Ishikawa (cell line): ENCODE measurements around the gene FERD3L.

Experiments used
- CEBPB ChIP-seq: IDR thresholded peaks from 2 replicates; pipeline ENCODE4 v1.6.1; 2012
- CREB1 ChIP-seq: IDR thresholded peaks from 2 replicates; pipeline ENCODE4 v1.6.1; 2012; ENCODE audit warnings: low read depth
- EGR1 ChIP-seq: IDR thresholded peaks from 2 replicates; pipeline ENCODE4 v1.6.1; 2012
- EP300 ChIP-seq: IDR thresholded peaks from 2 replicates; pipeline ENCODE4 v1.6.1; 2012; ENCODE audit warnings: borderline replicate concordance
- FOXM1 ChIP-seq: IDR thresholded peaks from 2 replicates; pipeline ENCODE4 v1.6.1; 2012; ENCODE audit warnings: low read depth, borderline replicate concordance
- MAX ChIP-seq: IDR thresholded peaks from 2 replicates; pipeline ENCODE4 v1.6.1; 2012
- NFIC ChIP-seq: IDR thresholded peaks from 2 replicates; pipeline ENCODE4 v1.6.1; 2012
- RAD21 ChIP-seq: IDR thresholded peaks from 2 replicates; pipeline ENCODE4 v1.6.1; 2012; ENCODE audit warnings: low read depth
- REST ChIP-seq: IDR thresholded peaks from 2 replicates; pipeline ENCODE4 v1.6.1; 2012; ENCODE audit warnings: low read depth, mild to moderate bottlenecking
- TAF1 ChIP-seq: IDR thresholded peaks from 2 replicates; pipeline ENCODE4 v1.6.1; 2012; ENCODE audit warnings: low read depth, mild to moderate bottlenecking
- TCF12 ChIP-seq: IDR thresholded peaks from 2 replicates; pipeline ENCODE4 v1.6.1; 2012; ENCODE audit warnings: low read depth
- TEAD4 ChIP-seq: IDR thresholded peaks from 2 replicates; pipeline ENCODE4 v1.6.1; 2012
- USF1 ChIP-seq: IDR thresholded peaks from 2 replicates; pipeline ENCODE4 v1.6.1; 2012
- YY1 ChIP-seq: IDR thresholded peaks from 2 replicates; pipeline ENCODE4 v1.6.1; 2012; ENCODE audit warnings: low read depth
- ZBTB7A ChIP-seq: IDR thresholded peaks from 2 replicates; pipeline ENCODE4 v1.6.1; 2012; ENCODE audit warnings: low read depth

FERD3L gene

GRCh38 chr7:19104811-19105210, 40.4 kb downstream of the FERD3L start:
- TF ChIP-seq RAD21 (no peak), ZBTB7A (no peak), CREB1 (no peak), TCF12 (no peak)

DNA sequence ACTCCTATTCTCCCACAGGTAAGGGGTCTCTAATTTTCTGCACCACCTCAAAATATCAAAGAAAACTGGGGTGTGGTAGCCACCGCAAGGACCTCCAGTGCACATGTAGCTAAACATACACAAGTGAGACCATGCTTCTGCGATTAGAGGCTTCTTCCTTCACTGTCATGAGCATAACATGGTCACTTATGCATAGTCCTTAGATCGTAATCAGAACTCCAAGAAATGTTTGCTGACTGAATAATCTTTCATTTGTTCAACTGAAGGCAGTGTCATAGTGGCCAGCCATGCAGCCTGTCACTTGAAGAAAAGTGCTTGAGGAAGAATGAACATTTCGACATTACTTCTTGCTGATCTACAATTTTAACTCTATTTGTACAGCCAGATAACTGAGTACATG, 42.3 kb downstream of the FERD3L start:
- no peak for TF ChIP-seq MAX
- no peak for TF ChIP-seq CREB1
- TF ChIP-seq CEBPB: no peak
- TF ChIP-seq FOXM1: no peak
- TF ChIP-seq REST: no peak
- TF ChIP-seq EGR1: no peak
- no peak for TF ChIP-seq NFIC
- no peak for TF ChIP-seq TAF1
- TF ChIP-seq YY1: no peak
- TF ChIP-seq RAD21: no peak
- TF ChIP-seq TEAD4: no peak
- no peak for TF ChIP-seq TCF12
- TF ChIP-seq EP300: no peak
- no peak for TF ChIP-seq ZBTB7A
- no peak for TF ChIP-seq USF1

GRCh38 chr7:19101909-19102308, 43.3 kb downstream of the FERD3L start:
- no peak for TF ChIP-seq RAD21
- no peak for TF ChIP-seq TAF1
- TF ChIP-seq TEAD4: no peak
- no peak for TF ChIP-seq REST
- no peak for TF ChIP-seq FOXM1
- no peak for TF ChIP-seq NFIC
- no peak for TF ChIP-seq CREB1
- no peak for TF ChIP-seq EGR1
- TF ChIP-seq YY1: no peak
- TF ChIP-seq ZBTB7A: no peak
- TF ChIP-seq TCF12: no peak
- no peak for TF ChIP-seq EP300
- TF ChIP-seq MAX: no peak
- no peak for TF ChIP-seq CEBPB
- no peak for TF ChIP-seq USF1

- no peak for TF ChIP-seq REST
- TF ChIP-seq MAX: no peak
- TF ChIP-seq CREB1: no peak
- no peak for TF ChIP-seq TAF1
- TF ChIP-seq CEBPB: no peak
- no peak for TF ChIP-seq TCF12
- no peak for TF ChIP-seq YY1
- no peak for TF ChIP-seq USF1
- no peak for TF ChIP-seq ZBTB7A
- no peak for TF ChIP-seq EGR1
- TF ChIP-seq RAD21: no peak
- no peak for TF ChIP-seq EP300
- no peak for TF ChIP-seq TEAD4
- no peak for TF ChIP-seq NFIC
- TF ChIP-seq FOXM1: no peak
Measured at GRCh38 chr7:19101472-19101871, 43.7 kb downstream of the FERD3L start.
